HCT116 (cell line): ENCODE measurements around the gene PNLIPRP3. TPM values are rescaled to one million over a fixed set of nuclear protein-coding genes. Genes with fewer than 3 reads are reported as not detected.

Experiments
- ATAC-seq: fragments of 200-7000 bp; cut with Tn5 transposase; 2 replicates; pipeline ENCODE4 v1.9.1; 2020; ENCODE audit warnings: mild to moderate bottlenecking, moderate library complexity
- BruUV-seq: library from RNA; stranded (reverse); fragments of 400-500 nt; replicated peaks from 2 replicates; lab custom pipeline; 2021; lab: Mats Ljungman, UMichigan
- CTCF ChIA-PET: fragments of 300-600 bp; sonication (Branson Sonifier 250); formaldehyde crosslinking; loops from one replicate; lab custom pipeline; 2021; ENCODE audit warnings: antibody characterized with exemption; lab: Charles Lee
- POLR2A ChIA-PET: fragments of 300-600, 350-600 bp; sonication (Branson Sonifier 250); formaldehyde crosslinking; loops from one replicate; lab custom pipeline; 2021; ENCODE audit warnings: antibody characterized with exemption; lab: Charles Lee
- RAD21 ChIA-PET, 2 experiments: fragments of 300-600 bp; sonication (Branson Sonifier 250); formaldehyde crosslinking; loops; one replicate each; lab custom pipeline; 2023; ENCODE audit warnings: low total read pairs in 2 of 2; ENCODE audit not compliant: uncharacterized antibody in 2 of 2, unreplicated experiment in 2 of 2, low non-redundant PET in 1 of 2; lab: Charles Lee
- DNase-seq: peaks from one replicate; pipeline ENCODE4 v3.0.0-alpha.2; 2010; ENCODE audit warnings: low read depth, low spot score
- H2AFZ ChIP-seq: fragments of 200-600 bp; shearing (Covaris generic), sonication (generic); 2 replicates; pipeline ENCODE4 v1.6.1; 2017; ENCODE audit warnings: low read depth, mixed run types, mixed read lengths, antibody characterized with exemption, low read length; ENCODE audit not compliant: poor library complexity, severe bottlenecking
- H3K27ac ChIP-seq: 2 replicates; pipeline ENCODE4 v1.5.1; 2012; ENCODE audit warnings: low read depth, low read length
- H3K27me3 ChIP-seq: fragments of 200-600 bp; sonication (generic); 2 replicates; pipeline ENCODE4 v1.6.1; 2016; ENCODE audit warnings: mixed run types, low read length, mixed read lengths; ENCODE audit not compliant: insufficient read depth
- H3K36me3 ChIP-seq, 2 experiments: fragments of 200-500 bp in 1 of 2; fragments of 200-600 bp in 1 of 2; sonication (Bioruptor generic) in 1 of 2; sonication (generic) in 1 of 2; 2 replicates each; pipeline versions ENCODE4 v1.5.1 to v1.6.1; 2014 to 2016; ENCODE audit warnings: low read length in 2 of 2, inconsistent platforms in 1 of 2, mixed read lengths in 1 of 2, mixed run types in 1 of 2; ENCODE audit not compliant: insufficient read depth in 2 of 2, control insufficient read depth in 1 of 2
- H3K4me1 ChIP-seq, 2 experiments: fragments of 200-600 bp in 1 of 2; sonication (generic) in 1 of 2; 2 replicates each; pipeline versions ENCODE4 v1.5.1 to v1.6.1; 2012 to 2017; ENCODE audit warnings: low read length in 2 of 2, inconsistent platforms in 1 of 2, mild to moderate bottlenecking in 1 of 2, mixed read lengths in 1 of 2, mixed run types in 1 of 2, moderate library complexity in 1 of 2; ENCODE audit not compliant: insufficient read depth in 2 of 2, control insufficient read depth in 1 of 2
- H3K4me2 ChIP-seq: fragments of 200-600 bp; sonication (generic); 2 replicates; pipeline ENCODE4 v1.6.1; 2017; ENCODE audit warnings: mixed run types, low read length, mixed read lengths
- H3K4me3 ChIP-seq, 2 experiments: fragments of 200-600 bp in 1 of 2; sonication (generic) in 1 of 2; replicated peaks in 1 of 2; 2 replicates each; pipeline ENCODE4 v1.5.1; 2011 to 2016; ENCODE audit warnings: low read length in 2 of 2, control low read depth in 1 of 2, low read depth in 1 of 2, mild to moderate bottlenecking in 1 of 2, mixed read lengths in 1 of 2, mixed run types in 1 of 2
- H3K79me2 ChIP-seq: fragments of 200-600 bp; sonication (generic); 2 replicates; pipeline ENCODE4 v1.6.1; 2017; ENCODE audit warnings: mild to moderate bottlenecking, mixed run types, low read length, moderate library complexity, mixed read lengths; ENCODE audit not compliant: insufficient read depth
- H3K9ac ChIP-seq: fragments of 200-600 bp; sonication (generic); 2 replicates; pipeline ENCODE4 v1.6.1; 2016; ENCODE audit warnings: low read length, mixed read lengths
- H3K9me2 ChIP-seq: fragments of 200-600 bp; sonication (generic), shearing (Covaris generic); 2 replicates; pipeline ENCODE4 v1.6.1; 2017; ENCODE audit warnings: mixed run types, mild to moderate bottlenecking, moderate library complexity; ENCODE audit not compliant: insufficient read depth
- H3K9me3 ChIP-seq, 2 experiments: fragments of 200-500 bp in 1 of 2; fragments of 200-600 bp in 1 of 2; sonication (Bioruptor generic) in 1 of 2; sonication (generic) in 1 of 2; 2 replicates each; pipeline ENCODE4 v1.6.1; 2014 to 2017; ENCODE audit warnings: low read length in 2 of 2, mixed read lengths in 2 of 2, inconsistent platforms in 1 of 2, low read depth in 1 of 2, mild to moderate bottlenecking in 1 of 2, mixed run types in 1 of 2, moderate library complexity in 1 of 2; ENCODE audit not compliant: control insufficient read depth in 1 of 2, insufficient read depth in 1 of 2
- H4K20me1 ChIP-seq: fragments of 200-600 bp; sonication (generic), shearing (Covaris generic); 2 replicates; pipeline ENCODE4 v1.6.1; 2017; ENCODE audit warnings: mixed run types, mild to moderate bottlenecking, moderate library complexity; ENCODE audit not compliant: insufficient read depth
- ATF3 ChIP-seq: IDR thresholded peaks from 2 replicates; pipeline ENCODE4 v1.6.1; 2012
- CEBPB ChIP-seq: IDR thresholded peaks from 2 replicates; pipeline ENCODE4 v1.6.1; 2012; ENCODE audit warnings: low read depth
- CTCF ChIP-seq, 3 experiments: fragments of 200-600 bp in 1 of 3; sonication (generic) in 1 of 3; IDR thresholded peaks in 2 of 3; conservative IDR thresholded peaks in 1 of 3; 2 replicates each; pipeline ENCODE4 v1.5.1; 2012 to 2017; ENCODE audit warnings: low read depth in 2 of 3, low read length in 2 of 3, antibody characterized with exemption in 1 of 3, borderline replicate concordance in 1 of 3, control low read depth in 1 of 3, mild to moderate bottlenecking in 1 of 3, mixed read lengths in 1 of 3, mixed run types in 1 of 3, moderate library complexity in 1 of 3; ENCODE audit not compliant: insufficient read depth in 1 of 3
- ELF1 ChIP-seq: IDR thresholded peaks from 2 replicates; pipeline ENCODE4 v1.6.1; 2012; ENCODE audit warnings: low read depth, borderline replicate concordance
- EZH2 ChIP-seq: fragments of 200-600 bp; sonication (generic); IDR thresholded peaks from 2 replicates; pipeline ENCODE4 v1.6.1; 2017; ENCODE audit warnings: antibody characterized with exemption, mixed run types
- EZH2phosphoT487 ChIP-seq: fragments of 200-600 bp; IDR thresholded peaks from 2 replicates; pipeline ENCODE4 v1.6.1; 2018; ENCODE audit warnings: antibody characterized with exemption, borderline replicate concordance
- FOSL1 ChIP-seq: IDR thresholded peaks from 2 replicates; pipeline ENCODE4 v1.6.1; 2012; ENCODE audit warnings: low read depth
- POLR2A ChIP-seq: IDR thresholded peaks from 2 replicates; pipeline ENCODE4 v1.7.0; 2011; ENCODE audit warnings: borderline replicate concordance; ENCODE audit not compliant: insufficient read depth, insufficient read length; ENCODE audit errors: extremely low read depth
- POLR2AphosphoS5 ChIP-seq: IDR thresholded peaks from 2 replicates; pipeline ENCODE4 v1.6.1; 2011; ENCODE audit warnings: mild to moderate bottlenecking, low read depth, low read length, moderate library complexity
- SP1 ChIP-seq: IDR thresholded peaks from 2 replicates; pipeline ENCODE4 v1.6.1; 2012; ENCODE audit warnings: low read depth
- SRF ChIP-seq: IDR thresholded peaks from 2 replicates; pipeline ENCODE4 v1.6.1; 2012; ENCODE audit warnings: low read depth
- TCF7L2 ChIP-seq: IDR thresholded peaks from 2 replicates; pipeline ENCODE4 v1.7.0; 2011; ENCODE audit warnings: borderline replicate concordance, inconsistent platforms; ENCODE audit not compliant: insufficient read depth, insufficient read length; ENCODE audit errors: extremely low read depth
- ZBTB33 ChIP-seq: IDR thresholded peaks from 2 replicates; pipeline ENCODE4 v1.6.1; 2011; ENCODE audit warnings: mild to moderate bottlenecking, low read length, moderate library complexity; ENCODE audit not compliant: insufficient replicate concordance; ENCODE audit errors: extremely low read depth
- ZFX ChIP-seq: fragments of 450-650 bp; IDR thresholded peaks from 2 replicates; pipeline ENCODE4 v1.6.1; 2017
- ZNF274 ChIP-seq: fragments of 200-500 bp; sonication (Bioruptor generic); IDR thresholded peaks from 2 replicates; pipeline ENCODE4 v1.6.1; 2014; ENCODE audit warnings: mild to moderate bottlenecking, low read depth, low read length, inconsistent platforms
- intact Hi-C: fragments of 100-400 bp; cut with micrococcal nuclease; formaldehyde crosslinking; loops from 2 replicates; pipeline ENCODE4 v1.10.0; 2022
- total RNA-seq: library from RNA; stranded (reverse); gene quantifications from one replicate; pipeline ENCODE4 v1.2.1, GENCODE V29; 2021; ENCODE audit not compliant: unreplicated experiment

Gene PNLIPRP3
- total RNA-seq, 1 experiment from 2014 or later: not detected

GRCh38 chr10:116440330-116441030, 12.8 kb downstream of the PNLIPRP3 start:
- Histone ChIP-seq H3K79me2 (no peaks in the 10 kb centered on the region), H3K4me3 (no peak overlapping the region), H3K27me3 (peaks cover 22% of the 10 kb centered on the region; the same call in 1 of the 2 replicates), H4K20me1 (no peaks in the 10 kb centered on the region), H3K36me3 (no peaks in the 10 kb centered on the region), H3K4me1 (no peaks in the 10 kb centered on the region), H3K4me2 (no peak overlapping the region), H3K27ac (no peak overlapping the region), H3K9me2 (no peaks in the 10 kb centered on the region), H2AFZ (no peak overlapping the region), H3K9ac (no peak overlapping the region), H3K9me3 (no peaks in the 10 kb centered on the region)
- DNase-seq (no peak), ATAC-seq (no peak)
- ChIA-PET CTCF (no interaction called here), POLR2A (no interaction called here), RAD21 (no interaction called here)
- no TSS peak for BruUV-seq
- TF ChIP-seq SP1: no peak
- no peak for TF ChIP-seq TCF7L2
- TF ChIP-seq ATF3: no peak
- TF ChIP-seq ZNF274: no peak
- no peak for TF ChIP-seq FOSL1
- TF ChIP-seq SRF: no peak
- no peak for TF ChIP-seq POLR2AphosphoS5
- no peak for TF ChIP-seq EZH2phosphoT487
- no peak for TF ChIP-seq EZH2
- TF ChIP-seq CTCF (IDR thresholded peaks at IDR 0.05 in 2 of 3, conservative IDR thresholded peaks at IDR 0.05 in 1 of 3; ENCODE audit: borderline replicate concordance in 1 of 3, insufficient read depth in 1 of 3, low read depth in 2 of 3, low read length in 2 of 3): no peak
- no peak for TF ChIP-seq ZFX
- TF ChIP-seq ZBTB33: no peak
- no peak for TF ChIP-seq ELF1
- TF ChIP-seq CEBPB: no peak
- TF ChIP-seq POLR2A: no peak
- intact Hi-C loops: loop anchor here (5.0 kb wide), 1 partner anchor 732 kb away; no protein-coding TSS in a partner anchor
